VCaP (cell line): Measurements from ENCODE around the gene FANCI.

Source experiments
- H3K27ac ChIP-seq: fragments of 450-650 bp; 2 replicates; pipeline ENCODE4 v1.5.1; 2017
- TF ChIP-seq, protein P1 (sequence below): fragments of 450-650 bp; conservative IDR thresholded peaks from 2 replicates; pipeline ENCODE4 v1.5.1; 2017; ENCODE audit warnings: mild to moderate bottlenecking, moderate library complexity

FANCI gene

DNA sequence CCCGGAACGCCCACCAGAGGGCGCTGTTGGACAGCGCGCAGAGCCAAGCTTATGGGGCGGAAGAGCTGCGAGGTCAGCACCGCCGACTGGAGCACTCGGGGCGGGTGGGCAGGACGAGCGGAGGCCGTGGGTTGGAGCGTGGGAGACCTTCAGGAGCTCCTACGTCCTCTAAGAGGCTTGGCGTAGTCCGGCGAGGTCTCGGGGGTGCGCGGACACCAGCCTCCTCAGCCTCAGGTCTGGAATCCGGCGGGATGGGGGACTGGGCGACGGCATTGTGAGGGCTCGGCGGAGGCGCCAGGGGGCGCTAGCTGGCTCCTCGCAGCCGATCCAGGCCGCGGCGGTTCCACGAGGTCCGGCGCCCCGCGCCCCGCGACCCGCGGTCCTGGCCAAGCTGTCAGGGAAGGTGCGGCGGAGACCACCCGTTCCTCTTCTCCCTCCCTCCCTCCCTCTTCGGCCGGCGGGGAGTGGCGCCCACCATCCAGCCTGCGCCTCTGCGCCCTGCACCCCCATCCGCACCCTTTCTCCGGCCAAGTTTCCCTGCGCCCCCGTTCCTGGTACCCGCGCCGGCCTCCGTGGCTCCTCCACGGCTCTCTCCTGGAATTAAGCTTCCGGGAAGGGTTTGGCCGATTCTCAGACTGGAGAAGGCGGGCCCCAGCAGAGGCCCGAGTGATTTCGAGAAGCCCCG lies 115.1 kb downstream of the FANCI start:
- TF ChIP-seq, protein P1, sequence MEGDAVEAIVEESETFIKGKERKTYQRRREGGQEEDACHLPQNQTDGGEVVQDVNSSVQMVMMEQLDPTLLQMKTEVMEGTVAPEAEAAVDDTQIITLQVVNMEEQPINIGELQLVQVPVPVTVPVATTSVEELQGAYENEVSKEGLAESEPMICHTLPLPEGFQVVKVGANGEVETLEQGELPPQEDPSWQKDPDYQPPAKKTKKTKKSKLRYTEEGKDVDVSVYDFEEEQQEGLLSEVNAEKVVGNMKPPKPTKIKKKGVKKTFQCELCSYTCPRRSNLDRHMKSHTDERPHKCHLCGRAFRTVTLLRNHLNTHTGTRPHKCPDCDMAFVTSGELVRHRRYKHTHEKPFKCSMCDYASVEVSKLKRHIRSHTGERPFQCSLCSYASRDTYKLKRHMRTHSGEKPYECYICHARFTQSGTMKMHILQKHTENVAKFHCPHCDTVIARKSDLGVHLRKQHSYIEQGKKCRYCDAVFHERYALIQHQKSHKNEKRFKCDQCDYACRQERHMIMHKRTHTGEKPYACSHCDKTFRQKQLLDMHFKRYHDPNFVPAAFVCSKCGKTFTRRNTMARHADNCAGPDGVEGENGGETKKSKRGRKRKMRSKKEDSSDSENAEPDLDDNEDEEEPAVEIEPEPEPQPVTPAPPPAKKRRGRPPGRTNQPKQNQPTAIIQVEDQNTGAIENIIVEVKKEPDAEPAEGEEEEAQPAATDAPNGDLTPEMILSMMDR = peak; percentile 100
- H3K27ac ChIP-seq = peak overlapping the region; percentile 77; the same call in 1 of the 2 replicates

DNA sequence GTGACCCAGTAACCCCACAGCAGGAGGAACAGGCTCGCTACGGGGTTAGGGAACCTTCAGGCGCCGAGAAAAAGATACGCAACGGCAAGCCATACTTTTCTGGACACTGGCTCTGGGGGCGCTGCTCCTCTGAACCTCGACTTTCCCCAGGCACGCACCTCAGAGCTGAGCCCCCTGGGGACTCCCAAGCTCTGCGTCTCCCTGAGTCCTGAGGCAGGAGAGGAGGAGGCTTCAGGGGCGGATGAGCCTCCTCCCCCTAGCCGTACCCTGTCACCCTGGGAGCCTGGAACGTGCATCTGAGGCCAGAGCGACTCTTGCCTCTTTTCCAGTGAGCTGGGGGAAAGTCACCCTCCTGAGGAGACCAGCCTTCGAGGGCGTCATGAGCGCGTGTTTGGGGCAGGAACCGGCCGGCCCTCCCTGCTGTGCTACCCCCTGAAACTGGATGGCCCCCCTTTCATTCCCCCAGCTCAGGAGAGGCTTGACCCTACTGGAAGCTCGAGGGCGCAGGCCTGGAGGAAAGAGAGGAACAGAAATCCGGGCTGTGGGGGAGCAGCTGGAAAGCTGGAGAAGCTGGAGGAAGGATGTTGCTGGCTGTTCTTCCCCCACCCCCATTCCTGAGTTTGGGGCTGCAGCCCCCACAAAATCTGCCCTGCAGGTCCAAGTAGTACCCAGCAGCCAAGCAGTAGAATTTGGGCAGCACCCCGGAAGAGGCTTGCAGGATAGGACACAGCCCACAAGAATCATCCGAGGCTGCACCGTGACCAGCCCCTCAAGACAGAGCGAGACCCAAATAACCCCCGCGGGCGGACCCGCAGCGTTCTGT lies 115.9 kb downstream of the FANCI start:
- TF ChIP-seq, protein P1 = no peak
- peak overlapping the region; percentile 77; the same call in 1 of the 2 replicates for H3K27ac ChIP-seq

DNA sequence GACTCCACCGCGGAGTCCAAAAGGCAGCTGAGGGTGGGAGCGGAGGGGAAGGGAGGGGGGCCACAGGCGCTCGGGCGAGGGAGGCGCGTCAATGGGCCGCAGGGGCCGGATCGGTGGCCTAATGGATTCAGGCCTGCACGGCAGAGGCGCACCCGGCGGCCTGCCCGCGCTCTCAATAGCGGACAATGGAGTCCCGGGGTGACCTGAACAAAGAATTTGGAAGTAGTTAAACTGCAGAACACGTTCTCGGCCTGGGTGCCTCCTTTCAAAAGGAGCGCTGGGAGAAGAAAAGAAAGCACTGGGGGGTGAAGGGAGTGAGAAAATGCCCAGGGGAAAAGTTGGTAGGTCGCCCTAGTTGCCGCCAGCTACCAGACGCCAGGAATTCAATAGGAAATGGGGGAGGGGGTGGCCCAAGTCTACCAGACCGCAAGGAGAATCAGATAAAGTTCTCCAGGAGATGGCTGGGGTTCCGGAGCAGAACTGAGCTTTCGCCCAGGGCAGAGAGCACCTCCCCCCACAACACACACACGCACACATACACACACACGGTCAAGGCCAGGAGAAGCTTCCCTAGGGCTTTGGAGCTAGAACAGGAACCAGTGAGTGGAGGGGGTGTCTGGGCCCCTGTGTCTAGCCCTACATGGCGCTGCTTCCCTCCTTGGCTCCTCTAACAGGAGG lies 116.7 kb downstream of the FANCI start:
- TF ChIP-seq, protein P1 = no peak
- H3K27ac ChIP-seq = no peak overlapping the region

DNA sequence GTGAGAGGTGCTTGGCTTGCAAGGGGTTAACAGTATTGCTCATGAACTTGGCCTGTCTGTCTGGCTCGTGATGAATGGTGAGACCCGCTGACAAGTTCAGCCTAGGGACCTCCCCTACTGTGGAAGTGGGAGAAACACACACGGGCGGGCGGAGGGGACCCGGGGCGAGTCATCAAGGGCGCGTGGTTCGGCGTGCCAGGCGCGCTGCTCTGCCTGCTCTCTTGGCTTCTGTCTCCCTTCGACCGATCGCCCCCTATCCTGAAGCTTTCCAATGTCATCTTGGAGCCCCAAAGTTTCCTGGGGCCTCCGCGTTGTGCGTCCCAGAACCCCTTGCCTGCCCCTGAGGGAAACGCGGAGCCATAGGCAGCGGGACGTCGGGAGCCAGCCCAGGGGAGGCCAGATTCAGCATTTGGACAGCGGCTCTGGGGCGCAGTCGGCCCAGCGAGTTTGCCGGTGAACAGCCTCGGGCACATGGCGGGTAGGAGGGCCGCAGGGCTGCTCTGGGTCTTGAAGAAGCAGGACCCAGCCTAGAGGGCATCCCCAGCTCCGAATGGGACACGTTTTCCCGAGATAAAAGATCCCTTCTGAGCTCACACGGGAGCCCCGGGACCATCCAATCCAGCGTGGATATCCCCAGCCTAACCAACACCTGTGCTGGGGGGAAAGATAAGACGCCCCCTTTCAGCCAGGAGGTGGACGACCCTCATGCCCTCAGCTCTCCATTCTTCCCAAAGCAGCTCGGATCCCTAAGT lies 117.8 kb downstream of the FANCI start:
- H3K27ac ChIP-seq = peak overlapping the region; percentile 78
- TF ChIP-seq, protein P1 = no peak

DNA sequence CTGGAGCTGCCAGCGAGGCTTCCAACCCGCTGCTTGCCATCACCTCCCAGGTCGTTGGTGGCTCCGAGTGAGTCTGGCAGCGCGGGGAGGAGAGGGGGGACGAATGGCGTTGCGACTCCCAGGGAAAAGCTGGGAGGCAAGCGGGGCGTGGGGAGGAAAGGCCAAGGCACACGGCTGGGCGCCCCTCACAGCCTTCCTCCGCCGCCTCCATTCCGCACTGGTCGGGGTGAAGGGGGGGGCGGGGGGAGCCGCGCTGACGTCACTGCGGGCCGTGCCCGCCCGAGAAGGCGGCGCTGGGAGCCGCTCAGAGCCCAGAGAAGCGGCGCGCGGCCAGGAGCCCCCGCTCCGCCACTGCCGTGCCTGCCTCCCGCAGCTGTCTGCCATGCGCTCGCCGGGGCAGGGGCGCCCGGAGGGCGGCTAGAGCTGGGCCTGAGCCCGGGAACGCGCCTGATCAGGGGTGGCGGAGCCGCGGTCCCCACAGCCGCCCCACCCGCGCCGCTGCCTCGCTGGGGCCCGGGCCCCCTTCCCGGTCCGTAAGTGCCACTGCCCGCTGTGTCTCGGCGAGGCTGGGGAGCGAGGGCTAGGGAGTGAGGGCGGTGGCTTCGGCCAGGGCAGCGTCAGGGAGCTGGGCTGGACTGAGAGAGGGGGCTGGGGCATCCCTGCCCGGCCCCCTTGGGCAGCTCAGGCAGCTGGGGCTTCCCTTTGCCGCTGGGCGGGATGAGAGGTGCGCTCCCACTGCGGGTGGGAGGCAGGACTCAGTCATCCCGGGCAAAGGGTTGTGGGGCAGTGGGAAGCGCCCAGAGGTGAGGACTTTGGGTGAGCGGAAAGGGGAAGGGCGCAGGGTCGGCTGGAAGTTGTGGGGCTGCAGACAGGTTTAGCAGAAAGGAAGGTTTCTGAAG lies 118.7 kb downstream of the FANCI start:
- H3K27ac ChIP-seq = peak overlapping the region; percentile 78
- TF ChIP-seq, protein P1 = no peak

DNA sequence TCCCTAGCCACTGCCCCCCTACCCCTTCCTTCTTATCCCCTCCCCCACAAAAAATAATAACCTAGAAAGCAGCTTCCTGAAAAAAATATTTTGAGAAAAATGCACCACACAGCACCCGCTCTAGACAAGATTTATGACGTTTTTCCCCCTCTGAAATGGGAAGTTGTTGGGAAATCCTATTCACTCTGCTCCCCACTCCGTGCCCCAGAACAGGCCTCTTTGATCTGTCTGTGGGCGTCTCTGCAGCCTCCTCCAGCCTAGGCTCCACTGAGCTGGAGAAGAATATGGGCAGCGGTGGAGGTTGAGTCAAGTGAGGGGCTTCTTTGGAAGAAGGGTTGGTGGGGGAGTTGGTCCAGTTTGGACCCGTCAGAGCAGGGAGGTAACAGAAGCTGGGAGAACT lies 119.4 kb downstream of the FANCI start:
- TF ChIP-seq, protein P1 = no peak

More for the DNA sequence above, 119.4 kb downstream of the FANCI start:
- H3K27ac ChIP-seq = no peak overlapping the region; the same call in 1 of the 2 replicates
